ENCODE measurements around the gene AGFG1. TPM values are rescaled to one million over a fixed set of nuclear protein-coding genes. Genes with fewer than 3 reads are reported as not detected.

The AGFG1 gene
- total RNA-seq, 1 donor from 2014 or later = 81.1 TPM

DNA sequence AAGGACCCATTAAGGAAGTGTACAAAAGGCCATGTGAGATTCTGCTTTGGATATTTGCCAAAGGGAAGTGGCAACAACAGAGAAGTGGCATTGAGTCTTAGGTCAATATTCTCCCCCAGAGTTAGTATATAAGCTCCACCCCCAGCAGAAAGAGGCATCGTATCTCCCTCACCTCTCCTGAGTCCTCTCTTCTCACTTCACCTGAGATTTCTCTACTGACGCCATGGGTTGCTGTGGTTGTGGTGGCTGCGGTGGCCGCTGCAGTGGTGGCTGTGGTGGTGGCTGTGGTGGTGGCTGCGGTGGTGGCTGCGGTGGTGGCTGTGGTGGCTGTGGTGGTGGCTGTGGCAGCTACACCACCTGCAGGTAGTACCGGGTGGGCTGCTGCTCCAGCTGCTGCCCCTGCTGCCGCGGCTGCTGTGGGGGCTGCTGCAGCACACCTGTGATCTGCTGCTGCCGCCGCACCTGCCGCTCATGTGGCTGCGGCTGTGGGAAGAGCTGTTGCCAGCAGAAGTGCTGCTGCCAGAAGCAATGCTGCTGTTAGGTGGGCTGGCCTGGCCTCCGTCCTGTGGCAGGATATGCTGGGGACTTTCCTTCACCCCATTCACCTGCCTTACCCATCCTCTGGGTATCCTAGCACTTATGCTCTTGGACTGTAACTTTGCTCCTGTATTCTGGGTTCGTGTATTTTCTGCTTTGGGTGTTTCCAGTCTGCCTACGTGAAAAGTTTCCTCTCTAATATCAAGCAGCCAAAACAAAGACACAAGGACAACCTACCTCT lies 136.8 kb downstream of the AGFG1 start:
- no peak for DNase-seq (ENCODE audit: low read depth)

DNA sequence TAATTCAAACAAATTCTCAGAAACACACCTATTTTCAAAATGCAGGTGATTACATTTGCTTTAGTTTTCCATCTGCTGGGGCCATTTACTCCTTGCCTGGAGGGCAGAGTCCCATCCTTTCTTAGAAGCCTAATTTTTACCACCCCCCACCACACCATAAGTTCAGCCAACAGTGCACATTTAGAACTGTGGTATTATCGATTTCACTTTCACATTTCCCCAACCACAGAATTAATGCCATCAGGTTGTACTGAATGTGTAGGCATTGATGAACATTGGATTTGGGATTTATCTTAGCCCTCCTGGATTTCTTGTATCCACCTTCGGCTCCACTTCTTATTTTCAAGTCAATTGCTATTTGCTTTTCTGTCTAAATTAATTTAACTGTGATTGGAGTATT lies 138.2 kb downstream of the AGFG1 start:
- DNase-seq (ENCODE audit: low read depth) = no peak

Other genes starting within 250 kb of the AGFG1 start
- 61.3 and 110 TPM in 2 replicates for gene MFF, start 146.9 kb upstream of the AGFG1 start, total RNA-seq
- gene TM4SF20, start 92.8 kb upstream of the AGFG1 start, total RNA-seq = not detected in 2 replicates
- not detected in 2 replicates for gene SCYGR1, start 84.2 kb upstream of the AGFG1 start, total RNA-seq
- gene SCYGR2, start 126.7 kb downstream of the AGFG1 start, total RNA-seq = not detected in 2 replicates
- gene SCYGR3, start 142.7 kb downstream of the AGFG1 start, total RNA-seq = not detected in 2 replicates
- gene SCYGR4, start 145.3 kb downstream of the AGFG1 start, total RNA-seq = not detected in 2 replicates
- not detected in 2 replicates for gene SCYGR5, start 194.6 kb downstream of the AGFG1 start, total RNA-seq
- 0.35 and 4.0 TPM in 2 replicates for gene SLC19A3, start 245.9 kb downstream of the AGFG1 start, total RNA-seq

All from renal cortical epithelial cell (primary cell).